Fibroblast of skin of left biceps (primary cell): ENCODE measurements around the gene SLC25A1.

Experiments
- DNase-seq, 2 experiments: peaks; one replicate each; pipeline ENCODE4 v3.0.0-alpha.2; 2013; ENCODE audit warnings: low read depth in 2 of 2

SLC25A1 gene

GRCh38 chr22:19178657-19179496 lies at the start of gene SLC25A1:
TSS of gene SLC25A1 (minus strand) at chr22:19178736. CDS start at chr22:19178673, 63 bp downstream.
- peak; percentile 65 to 74 for DNase-seq

GRCh38 chr22:19228179-19228578 lies 49.6 kb upstream of the SLC25A1 start:
- no peak for DNase-seq

GRCh38 chr22:19226428-19226827 lies 47.9 kb upstream of the SLC25A1 start:
- no peak for DNase-seq

GRCh38 chr22:19225560-19225959 lies 47.0 kb upstream of the SLC25A1 start:
- no peak for DNase-seq

- no peak for DNase-seq
These were observed 46.4 kb upstream of the SLC25A1 start for GRCh38 chr22:19224985-19225384.

GRCh38 chr22:19224557-19224956 lies 46.0 kb upstream of the SLC25A1 start:
- no peak for DNase-seq

- DNase-seq, result no peak
These were observed 45.1 kb upstream of the SLC25A1 start for GRCh38 chr22:19223617-19224016.

GRCh38 chr22:19223110-19223509 lies 44.6 kb upstream of the SLC25A1 start:
- DNase-seq, result no peak

- DNase-seq, result no peak
These were observed 43.9 kb upstream of the SLC25A1 start for GRCh38 chr22:19222242-19223005.

- no peak for DNase-seq
These were observed 42.3 kb upstream of the SLC25A1 start for GRCh38 chr22:19220867-19221266.

- no peak for DNase-seq
These were observed 40.2 kb upstream of the SLC25A1 start for GRCh38 chr22:19218541-19219233.

- DNase-seq, result no peak
These were observed 38.0 kb upstream of the SLC25A1 start for GRCh38 chr22:19216579-19216978.

- DNase-seq, result no peak
These were observed 36.8 kb upstream of the SLC25A1 start for GRCh38 chr22:19215360-19215759.

GRCh38 chr22:19214078-19214473 lies 35.5 kb upstream of the SLC25A1 start:
- no peak for DNase-seq

- no peak for DNase-seq
These were observed 35.0 kb upstream of the SLC25A1 start for GRCh38 chr22:19213442-19214077.

- no peak for DNase-seq
These were observed 34.5 kb upstream of the SLC25A1 start for GRCh38 chr22:19213001-19213400.

GRCh38 chr22:19212302-19212870 lies 33.9 kb upstream of the SLC25A1 start:
- no peak for DNase-seq

GRCh38 chr22:19210188-19210587 lies 31.7 kb upstream of the SLC25A1 start:
- DNase-seq, result no peak

GRCh38 chr22:19208287-19208847 lies 29.8 kb upstream of the SLC25A1 start:
- no peak for DNase-seq

GRCh38 chr22:19207884-19208283 lies 29.3 kb upstream of the SLC25A1 start:
- no peak for DNase-seq

GRCh38 chr22:19207401-19207808 lies 28.9 kb upstream of the SLC25A1 start:
- no peak for DNase-seq
